ENCODE results near the gene B4GALNT3.

B4GALNT3 gene

DNA sequence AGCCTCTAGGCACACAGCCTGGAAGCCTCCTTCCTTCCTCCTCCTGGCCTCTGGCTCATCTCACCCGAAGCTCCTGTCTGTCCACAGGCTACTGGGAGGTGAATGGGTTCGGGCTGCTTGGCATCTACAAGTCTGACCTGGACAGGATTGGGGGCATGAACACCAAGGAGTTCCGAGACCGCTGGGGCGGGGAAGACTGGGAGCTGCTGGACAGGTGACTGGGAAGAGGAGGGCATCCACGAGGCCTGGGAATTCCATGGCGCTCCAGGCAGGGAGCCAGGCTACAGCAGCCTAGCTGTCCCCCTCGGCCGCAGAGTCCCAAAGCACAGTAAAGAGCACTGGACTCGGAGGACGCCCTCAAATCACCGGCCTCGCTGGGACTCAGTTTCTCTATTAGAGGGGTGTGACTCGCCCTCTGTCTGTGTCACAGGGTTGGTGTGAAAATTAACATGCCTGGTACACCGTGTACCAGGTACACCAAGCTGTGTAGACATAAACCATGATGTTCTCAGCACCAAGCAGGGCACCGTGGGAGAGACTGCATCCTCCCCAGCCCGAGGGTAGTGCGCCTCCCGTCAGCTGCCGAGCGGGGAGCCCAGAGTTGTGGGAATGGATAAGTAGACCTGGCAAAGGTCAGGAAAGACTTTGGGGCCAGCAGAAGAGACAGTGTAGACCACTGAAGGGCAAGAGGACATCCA, 99.6 kb downstream of the B4GALNT3 start:
- no peak for DNase-seq (ENCODE audit: low read depth, low spot score)

DNA sequence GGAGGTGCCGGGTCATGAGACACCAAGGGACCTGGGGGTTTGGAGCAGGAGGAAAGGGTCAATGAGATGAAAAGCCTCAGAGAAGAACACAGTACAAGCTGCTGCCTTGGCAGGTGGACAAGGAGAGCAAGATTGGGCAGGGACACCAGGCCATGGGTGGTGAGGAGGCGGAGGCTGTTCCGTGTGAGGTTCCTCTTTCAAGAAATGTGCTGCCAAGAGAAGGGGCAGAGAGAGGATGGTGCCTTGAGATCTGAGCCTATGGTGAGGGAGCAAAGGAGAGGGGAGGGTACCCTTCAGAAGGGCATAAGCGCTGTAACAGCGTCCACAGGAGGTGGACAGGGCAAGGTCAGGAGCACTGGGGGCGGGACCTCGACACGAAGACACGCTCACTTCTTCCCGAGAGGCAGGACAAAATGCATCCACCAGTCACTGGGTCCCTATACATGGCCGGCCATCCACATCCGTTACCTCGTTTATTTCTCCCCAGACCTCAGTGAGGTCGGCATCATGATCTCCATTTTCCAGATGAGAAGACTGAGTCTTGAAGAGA, 100.2 kb downstream of the B4GALNT3 start:
- DNase-seq (ENCODE audit: low read depth, low spot score) = no peak

DNA sequence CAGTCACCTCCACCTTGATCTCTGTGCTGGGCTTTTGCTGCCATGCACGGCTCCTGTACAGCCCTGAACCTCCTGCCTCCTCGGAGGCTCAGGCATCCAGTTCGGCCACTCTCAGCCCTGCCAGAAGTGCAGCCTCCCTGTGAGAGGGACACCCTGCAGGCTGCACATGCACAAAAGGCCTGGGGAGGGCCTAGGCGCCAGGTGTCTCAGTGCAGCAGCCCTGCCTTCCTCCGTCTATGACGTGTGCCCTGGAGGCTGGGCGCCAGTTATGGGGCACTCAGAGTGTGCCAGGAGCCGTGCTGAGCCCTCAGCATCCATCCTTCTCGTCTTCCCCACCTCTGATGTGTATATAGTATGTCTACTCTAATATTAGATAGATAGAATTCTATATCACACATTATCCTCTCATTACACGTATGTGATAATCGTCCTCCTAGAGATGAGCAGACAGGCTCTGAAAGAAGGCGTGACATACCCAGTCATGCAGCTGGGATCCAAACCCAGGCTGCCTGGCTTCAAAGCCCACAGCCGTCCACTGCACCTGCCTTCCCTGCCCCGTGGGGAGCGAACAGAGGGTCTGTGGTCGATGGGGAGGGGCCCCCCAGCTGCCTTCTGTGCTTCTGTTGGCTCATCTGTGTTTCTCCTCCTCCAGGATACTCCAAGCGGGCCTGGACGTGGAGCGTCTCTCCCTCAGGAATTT, 101.1 kb downstream of the B4GALNT3 start:
- no peak for DNase-seq (ENCODE audit: low read depth, low spot score)

DNA sequence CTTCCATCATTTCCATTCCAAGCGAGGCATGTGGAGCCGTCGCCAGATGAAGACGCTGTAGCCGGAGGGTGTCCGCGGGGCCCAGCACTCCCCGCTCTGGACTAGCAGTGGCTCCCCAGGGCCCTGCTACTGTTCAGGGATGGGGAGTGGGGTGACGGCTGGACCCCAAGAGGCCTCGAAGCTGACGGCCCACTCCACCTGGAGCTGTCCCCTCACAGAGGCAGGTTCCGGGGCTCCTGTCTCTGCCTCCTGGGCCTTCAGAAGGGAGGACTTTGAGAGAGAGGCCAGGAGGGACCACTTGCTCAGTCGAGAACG, 101.6 kb downstream of the B4GALNT3 start:
- no peak for DNase-seq (ENCODE audit: low read depth, low spot score)

DNA sequence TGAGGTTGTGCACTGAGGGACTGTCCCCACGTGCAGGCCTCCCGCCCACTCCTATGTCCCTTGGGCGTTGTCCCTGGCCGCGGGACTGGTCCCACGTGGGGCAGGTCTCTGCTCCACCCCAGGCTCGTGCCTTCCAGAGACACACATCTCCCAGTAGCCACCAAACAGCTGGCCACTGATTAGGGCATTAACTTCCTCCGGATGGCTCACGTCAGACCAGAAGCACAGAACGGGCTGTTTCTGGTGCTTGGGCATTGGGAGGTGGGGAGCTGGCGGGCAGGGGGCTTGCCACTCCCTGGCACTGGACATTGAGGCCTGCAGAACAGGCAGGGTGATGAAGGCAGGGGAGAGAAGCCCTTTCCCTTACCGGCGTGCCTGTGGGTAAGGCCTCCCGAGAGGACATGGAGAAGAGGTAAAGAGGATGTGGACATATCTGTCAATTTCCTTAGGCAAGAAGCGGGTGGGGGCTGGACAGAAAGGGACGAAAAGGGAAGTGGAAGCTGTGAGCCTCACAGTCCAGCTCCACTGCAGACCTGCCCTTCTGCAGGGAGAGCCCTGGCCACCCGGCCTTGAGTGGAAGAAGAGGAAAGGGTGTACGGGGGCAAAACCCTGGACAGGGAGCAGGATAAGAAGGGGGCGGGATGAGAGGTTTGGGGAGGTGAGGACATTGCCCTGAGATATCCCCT, 102.3 kb downstream of the B4GALNT3 start:
- DNase-seq (ENCODE audit: low read depth, low spot score) = no peak

DNA sequence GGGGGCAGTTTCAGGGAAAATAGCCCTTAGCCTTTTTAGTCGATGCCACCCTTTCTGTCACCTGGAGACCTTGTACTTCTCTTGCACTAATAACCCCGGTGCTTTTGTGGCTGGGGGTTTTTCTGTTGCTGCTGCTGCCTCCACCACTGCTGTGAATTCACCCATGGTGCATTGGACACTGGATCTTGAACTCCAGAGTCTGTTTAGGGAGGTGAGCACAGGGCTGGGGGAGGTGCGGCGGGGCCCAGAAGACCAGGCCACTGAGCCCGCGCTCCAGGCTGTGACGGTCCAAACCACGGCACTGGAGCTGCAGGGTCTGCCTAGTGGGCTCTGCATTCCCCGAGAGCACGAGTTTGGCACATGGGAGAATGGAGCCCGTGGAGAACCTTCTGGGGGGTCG, 102.9 kb downstream of the B4GALNT3 start:
- no peak for DNase-seq (ENCODE audit: low read depth, low spot score)

DNA sequence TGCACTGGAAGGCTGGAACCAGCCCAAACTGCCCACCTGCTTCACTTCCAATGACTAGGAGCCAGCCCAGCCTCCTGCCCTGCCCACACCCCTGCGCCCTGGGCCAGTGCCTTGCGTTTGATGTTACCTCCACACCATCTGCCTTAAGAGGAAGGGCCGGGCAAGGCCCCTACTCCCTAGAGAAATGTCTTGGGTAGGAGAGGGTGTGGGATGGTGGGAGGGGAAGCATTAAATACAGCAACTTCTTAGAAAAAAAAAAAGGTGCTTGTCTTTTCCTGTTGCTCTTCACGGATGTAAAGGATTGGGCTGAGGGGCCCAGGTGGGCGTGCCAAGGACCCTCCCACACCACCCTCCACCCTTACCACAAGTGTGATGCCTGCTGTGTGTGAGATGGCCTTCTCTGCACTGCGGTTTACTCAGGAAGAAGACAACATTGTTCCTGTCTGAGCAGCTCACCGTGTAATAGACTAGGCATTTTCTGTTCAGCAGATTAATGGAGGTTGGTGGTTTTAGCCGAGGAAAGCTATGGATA, 103.6 kb downstream of the B4GALNT3 start:
- DNase-seq (ENCODE audit: low read depth, low spot score) = no peak

DNA sequence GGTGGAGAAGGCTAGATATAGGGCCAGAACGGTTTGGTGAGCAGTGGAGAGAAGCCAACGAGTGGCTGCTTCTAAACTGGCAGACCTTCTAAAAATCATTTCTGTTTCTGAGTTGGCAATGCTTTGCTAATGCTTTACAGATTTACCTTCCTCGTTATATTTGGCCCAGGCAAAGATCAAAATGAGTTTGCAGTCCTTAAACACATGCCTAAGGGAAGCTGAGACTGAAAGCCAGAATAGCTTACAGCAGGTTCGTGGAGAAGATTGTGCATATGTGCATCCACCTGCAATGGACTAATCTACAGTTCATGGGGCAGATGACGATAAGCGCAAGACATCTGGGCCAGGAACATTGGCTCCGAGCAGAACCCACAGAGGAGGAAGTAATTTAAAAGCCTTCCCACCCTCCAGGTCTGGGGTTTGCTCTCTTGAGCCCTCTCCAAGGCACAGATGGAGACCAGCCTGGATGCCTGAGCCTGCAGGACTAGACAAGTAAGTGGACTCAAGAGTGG, 104.1 kb downstream of the B4GALNT3 start:
- DNase-seq (ENCODE audit: low read depth, low spot score) = no peak

DNA sequence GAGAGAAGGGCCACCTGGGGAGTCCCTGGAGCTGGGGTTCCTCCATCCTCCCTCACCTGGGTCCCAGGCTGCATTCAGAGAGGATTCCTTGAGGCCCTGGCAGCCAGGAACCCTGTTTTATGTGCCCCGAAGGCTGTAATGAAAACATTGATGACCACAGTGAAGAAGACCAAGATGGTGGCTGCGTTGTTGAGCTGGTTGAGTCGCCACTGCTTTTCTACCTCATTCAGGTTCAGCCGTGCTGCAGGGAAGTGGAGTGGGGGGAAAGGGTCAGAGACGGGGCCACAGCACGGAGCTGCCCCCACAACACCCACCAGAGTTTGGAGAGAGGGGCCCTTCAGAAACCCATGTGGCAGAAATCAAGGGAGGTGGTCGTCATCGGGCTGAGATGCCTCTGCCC, 105.4 kb downstream of the B4GALNT3 start:
- no peak for DNase-seq (ENCODE audit: low read depth, low spot score)

DNA sequence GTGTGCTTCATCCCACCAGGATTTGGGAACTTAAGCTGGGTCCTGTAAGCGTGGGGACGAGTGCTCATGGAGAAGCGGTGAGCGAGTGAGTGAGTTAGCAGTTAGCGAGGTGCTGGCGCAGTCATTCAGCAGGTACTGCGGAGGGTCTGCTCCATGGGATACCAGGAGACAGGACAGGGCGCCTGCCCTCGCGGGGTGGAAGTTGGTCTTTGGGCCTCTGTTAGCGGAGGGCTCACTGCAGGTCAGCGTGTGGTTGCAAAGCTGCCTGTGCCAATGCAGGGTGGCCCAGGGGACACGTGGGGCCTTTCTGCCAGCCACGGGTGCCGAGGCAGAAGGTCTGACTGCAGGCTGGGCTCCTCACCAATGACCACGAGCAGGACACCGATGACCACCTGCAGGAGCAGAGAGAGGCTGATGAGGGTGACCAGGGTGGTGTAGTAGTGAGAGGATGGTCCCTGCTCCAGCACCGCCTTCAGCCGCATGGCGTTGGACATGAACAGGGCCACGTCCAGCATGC, 105.9 kb downstream of the B4GALNT3 start:
- DNase-seq (ENCODE audit: low read depth, low spot score) = no peak

DNA sequence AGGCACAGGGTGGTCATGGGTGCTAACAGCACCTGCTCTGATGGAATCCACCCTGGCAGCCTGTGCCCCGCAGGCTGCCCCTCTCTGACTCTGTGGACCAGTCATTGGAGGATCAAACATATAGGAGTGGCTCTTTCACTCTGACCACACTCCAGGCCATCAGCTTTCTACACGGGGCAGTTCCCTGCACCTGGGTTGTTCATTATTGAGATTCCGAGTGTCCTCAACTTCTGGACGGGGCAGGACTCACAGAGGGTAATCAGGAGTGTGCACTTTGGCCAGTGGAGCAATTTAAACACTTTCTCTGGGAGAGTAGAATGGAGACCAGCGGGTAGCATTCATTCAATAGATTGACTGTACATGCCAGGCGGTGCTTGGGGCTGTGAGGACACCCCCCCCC, 108.7 kb downstream of the B4GALNT3 start:
- DNase-seq (ENCODE audit: low read depth, low spot score) = no peak

DNA sequence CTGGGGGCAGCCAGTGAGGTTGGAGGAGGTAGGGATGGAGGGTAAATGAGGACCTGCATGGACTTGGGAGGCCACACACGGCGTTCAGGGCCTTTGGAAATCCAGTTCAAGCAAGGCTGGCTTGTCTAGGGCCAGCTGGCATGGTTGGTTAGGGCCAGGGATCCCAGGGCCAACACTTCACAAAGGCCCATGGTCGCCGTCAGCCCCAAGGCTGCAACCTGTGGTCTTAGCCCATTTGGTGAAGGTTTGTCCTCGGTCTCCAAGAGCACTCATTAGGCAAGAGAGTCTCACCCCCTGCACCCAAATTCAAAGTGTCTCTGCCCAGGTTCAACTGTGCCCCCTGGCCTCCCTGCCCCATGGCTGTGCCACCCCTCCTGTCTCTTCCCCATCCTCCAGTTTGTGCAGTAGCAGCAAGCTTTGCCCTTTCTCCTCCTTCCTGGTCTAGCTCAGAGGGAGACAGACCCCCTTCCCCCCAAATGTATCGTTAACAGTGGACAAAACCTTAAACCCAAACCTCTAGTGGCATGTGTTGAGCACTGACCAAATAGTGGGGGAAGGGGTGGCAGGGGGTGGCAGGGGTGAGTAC, 109.4 kb downstream of the B4GALNT3 start:
- no peak for DNase-seq (ENCODE audit: low read depth, low spot score)

DNA sequence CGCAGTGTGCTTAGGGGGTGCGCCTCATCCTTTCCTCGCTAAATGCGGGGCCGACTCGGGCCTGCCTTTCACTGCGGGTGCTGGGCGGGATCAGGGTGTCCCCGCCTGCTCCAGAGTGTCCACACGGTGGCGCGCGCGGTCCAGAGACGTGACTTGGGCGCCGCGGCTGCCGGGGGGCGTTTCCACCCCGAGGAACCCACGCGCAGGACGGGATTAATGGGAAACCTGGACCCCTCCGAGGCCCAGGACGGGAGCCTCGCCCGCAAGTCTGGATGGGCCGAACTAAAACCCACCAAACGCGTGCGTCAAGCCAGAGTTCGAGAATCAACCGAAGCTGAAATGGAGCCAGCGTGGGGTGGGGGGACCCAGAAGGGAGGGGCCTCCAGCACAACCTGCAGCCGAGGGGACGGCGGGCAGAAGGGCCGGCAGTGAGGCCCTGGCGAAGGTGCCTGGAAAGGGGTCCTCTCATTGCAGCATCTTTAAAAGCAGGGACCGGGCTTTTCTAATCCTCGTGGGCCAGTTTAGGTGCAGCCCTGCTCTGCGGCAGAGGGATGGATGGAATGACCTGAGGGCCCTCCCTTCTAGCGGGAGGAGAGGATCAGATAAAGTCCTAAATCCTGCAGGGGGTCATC, 110.2 kb downstream of the B4GALNT3 start:
- no peak for DNase-seq (ENCODE audit: low read depth, low spot score)

DNA sequence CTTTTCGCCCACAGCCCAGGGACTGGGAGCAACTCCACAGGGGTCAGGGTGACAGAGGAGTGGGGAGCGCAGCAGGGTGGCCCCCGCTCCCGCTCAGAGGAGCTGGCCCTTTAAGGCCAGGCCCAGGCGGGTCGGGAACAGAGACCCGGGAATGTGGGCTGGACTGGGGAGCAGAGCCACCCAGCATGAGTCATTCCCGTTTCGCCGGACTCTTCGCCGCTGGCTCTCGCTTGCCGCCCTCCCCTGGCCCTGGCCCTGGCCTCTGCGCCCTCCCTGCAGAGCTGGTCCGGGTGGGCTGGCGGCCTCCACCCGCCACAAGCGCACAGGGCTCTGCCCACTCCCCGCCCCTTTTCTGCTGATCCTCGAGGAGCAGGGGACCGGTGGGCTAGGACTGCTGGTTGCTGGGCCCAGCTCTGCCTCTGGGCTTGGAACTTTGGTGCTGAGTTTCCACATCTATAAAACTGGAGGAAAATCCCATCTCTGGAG, 110.7 kb downstream of the B4GALNT3 start:
- no peak for DNase-seq (ENCODE audit: low read depth, low spot score)

DNA sequence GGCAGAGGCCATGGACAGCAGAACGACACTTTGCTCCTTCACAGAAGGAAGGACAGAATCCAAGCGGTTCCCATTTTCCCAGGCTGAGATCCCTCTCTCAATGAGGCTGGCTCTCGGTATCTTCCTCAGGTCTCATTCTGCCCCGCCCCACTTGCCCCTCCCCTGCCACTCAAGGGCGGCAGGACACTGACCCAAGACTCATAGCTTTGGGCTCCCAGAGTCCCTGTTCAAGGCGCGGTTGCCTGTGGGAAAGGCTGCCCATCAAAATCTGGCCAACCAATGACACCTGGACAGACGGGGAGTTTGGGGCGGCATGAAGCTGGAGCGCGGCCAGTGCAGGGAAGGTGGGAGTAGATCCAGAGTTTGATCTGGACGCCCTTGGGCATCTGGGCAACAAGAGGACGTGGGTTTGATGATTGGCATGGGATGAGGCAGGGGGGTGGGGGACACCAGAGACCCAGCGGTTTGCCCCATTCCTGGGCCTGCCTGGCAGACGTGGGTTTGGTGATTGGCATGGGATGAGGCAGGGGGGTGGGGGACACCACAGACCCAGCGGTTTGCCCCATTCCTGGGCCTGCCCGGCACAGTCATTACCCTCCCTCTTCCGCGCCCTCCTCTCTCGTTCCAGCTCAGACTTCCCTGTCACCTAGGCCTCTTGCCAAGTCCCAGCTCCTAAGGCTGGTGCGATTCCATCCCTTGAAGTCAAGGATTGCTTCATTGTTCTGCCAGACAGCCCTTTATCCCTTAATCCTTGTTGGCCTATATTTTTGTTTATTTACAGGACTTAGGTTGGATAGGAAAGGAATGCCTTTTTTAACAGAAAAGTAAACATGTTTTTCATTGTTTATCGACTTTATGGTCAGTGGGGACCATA, 111.4 kb downstream of the B4GALNT3 start:
- DNase-seq (ENCODE audit: low read depth, low spot score) = no peak

DNA sequence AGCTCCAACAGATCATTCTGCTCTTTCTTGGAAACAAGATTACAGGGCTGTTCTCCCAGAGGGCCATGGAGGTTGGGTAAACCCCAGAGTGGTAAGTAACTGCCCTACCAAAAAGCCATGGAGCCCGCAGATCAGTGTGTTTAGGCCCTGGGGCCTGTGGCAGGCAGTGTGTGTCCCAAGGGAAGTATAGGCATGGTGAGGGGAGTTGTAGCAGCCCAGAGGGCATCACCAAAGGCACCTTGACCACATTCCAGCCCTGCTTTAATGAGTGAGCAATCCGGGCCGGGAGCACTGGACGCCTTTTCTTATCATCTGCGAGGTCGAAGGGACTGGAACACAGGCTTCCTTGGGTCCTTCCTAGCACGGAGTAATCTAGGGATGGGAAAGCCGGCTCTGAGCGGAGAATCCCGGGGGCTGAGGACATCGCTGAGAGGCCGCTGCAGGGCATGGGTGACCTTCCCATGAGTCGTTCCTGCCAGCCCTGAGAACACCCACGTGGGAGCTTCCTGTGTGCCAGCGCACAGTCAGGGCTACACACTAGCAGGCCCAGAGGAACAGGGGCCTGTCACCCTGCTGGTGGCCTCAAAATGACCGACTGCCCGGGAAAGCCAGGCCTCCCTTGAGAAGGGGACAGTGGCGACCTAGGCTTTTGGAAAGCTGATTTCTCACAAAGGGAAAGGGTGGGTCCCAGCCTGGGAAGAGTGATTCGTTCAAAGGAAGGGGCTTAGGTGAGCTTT, 112.2 kb downstream of the B4GALNT3 start:
- DNase-seq (ENCODE audit: low read depth, low spot score) = no peak

DNA sequence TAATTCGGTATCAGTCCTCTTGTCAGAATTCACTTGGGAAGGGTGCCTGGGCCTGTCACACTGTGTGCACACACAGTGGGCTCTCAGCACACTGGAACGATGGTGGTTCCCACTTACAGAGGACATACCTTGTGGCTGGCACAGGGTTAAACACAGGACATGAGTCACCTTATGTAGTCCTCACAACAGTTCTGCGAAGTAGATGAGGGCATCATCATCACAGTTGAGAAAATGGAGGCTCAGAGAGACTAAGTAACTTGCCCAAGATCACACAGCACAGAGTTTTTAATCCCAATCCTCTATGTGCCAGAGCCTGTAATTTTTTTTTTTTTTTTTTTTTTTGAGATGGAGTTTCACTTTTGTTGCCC, 112.8 kb downstream of the B4GALNT3 start:
- no peak for DNase-seq (ENCODE audit: low read depth, low spot score)

DNA sequence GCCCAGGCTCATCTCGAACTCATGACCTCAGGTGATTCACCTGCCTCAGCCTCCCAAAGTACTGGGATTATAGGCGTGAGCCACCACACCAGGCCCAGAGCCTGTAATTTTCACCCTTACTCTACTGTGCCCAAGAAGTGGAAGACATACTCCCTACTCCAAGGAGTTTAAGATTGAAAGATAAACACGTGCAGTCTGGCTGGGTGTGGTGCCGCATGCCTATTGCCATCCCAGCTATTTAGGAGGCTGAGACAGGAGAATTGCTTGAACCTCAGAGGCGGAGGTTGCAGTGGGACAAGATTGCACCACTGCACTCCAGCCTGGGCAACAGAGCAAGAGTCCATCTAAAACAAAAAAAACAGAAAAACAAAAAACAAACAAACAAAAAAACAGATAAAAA, 113.5 kb downstream of the B4GALNT3 start:
- no peak for DNase-seq (ENCODE audit: low read depth, low spot score)

DNA sequence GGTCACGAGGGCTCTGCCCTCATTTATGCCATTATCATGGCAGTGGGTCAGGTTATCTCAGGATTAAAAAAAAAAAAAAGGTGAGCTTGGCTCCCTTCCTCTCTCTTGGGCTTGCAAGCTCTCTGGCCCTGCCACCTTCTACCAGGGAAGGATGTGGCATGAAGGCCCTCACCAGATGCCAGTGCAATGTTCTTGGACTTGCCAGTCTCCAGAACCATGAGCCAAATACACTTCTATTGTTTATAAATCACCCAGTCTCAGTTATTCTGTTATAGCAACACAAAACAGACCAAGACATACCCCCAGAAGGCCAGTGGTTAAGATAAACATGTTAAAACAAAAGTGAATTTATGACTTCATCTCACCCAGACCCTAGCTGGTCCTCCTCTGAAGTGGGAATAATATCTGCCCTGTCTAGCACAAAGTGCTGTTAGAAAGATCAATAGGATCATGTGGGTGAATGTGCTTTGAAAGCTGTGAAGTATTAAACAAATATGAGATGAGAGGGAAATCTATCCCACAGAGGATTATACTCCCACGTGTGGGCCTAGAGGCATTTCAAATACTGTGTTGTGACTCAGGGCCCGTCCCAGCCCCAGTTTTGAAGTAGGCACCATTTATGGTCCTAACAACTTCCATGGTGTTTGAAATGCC, 114.9 kb downstream of the B4GALNT3 start:
- no peak for DNase-seq (ENCODE audit: low read depth, low spot score)

All from smooth muscle cell of the brain vasculature (primary cell).